GM18861 (cell line): ENCODE data around the gene FLVCR2.

Source experiments
- ATAC-seq: cut with Tn5 transposase; IDR thresholded peaks from one replicate; pipeline ENCODE4 v1.9.1; 2021; ENCODE audit not compliant: unreplicated experiment

The FLVCR2 gene

GRCh38 chr14:75554482-75554881 is 23.9 kb upstream of the FLVCR2 start:
- no peak for ATAC-seq

- ATAC-seq: no peak
Observed at GRCh38 chr14:75558440-75558839, 20.0 kb upstream of the FLVCR2 start.

GRCh38 chr14:75559045-75559444 is 19.4 kb upstream of the FLVCR2 start:
- ATAC-seq: no peak

GRCh38 chr14:75559451-75560222 is 18.8 kb upstream of the FLVCR2 start:
- ATAC-seq: peak; percentile 53

DNA sequence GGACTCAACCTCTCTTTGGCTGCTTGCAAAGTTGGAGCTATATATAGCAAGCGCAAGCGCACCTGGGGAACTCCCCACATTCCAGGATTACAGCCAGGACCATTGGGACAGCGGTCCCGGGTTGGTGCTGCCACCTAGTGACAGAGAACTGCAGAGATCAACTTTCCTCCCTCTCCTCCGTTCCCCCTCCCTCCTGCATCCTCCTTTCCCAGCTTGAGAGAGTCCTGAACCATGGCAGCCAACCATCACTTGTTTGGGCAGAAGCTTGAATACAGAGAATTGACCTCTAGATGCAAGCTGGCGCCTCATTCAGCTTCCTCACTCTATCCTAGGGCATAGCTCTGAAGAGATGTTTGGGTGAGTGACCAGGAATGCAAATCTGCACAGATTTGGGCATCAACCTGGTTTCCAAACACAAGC is 17.4 kb upstream of the FLVCR2 start:
- ATAC-seq: no peak

- ATAC-seq: no peak
Observed at GRCh38 chr14:75562089-75562488, 16.3 kb upstream of the FLVCR2 start.

DNA sequence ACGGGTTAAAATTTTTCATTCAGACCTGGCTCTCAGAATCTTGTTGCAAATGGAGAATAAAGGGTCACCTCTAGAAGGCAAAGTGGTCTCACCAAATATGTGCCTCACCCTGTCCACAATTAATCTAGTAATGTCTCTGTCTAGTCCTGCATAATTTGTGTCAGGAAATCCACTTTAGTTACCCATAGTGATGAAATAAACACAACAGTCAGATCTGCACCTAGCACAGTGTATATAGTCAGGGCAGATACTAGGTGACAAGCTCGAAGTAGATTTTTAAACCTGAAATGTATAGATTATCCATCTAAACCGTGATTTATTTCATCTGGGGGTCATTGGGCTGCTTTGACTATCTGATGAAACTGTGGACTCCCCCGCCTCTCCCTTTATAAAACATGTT is 15.9 kb upstream of the FLVCR2 start:
- no peak for ATAC-seq

GRCh38 chr14:75563931-75564330 is 14.5 kb upstream of the FLVCR2 start:
- no peak for ATAC-seq

- no peak for ATAC-seq
Observed at GRCh38 chr14:75565056-75565455, 13.4 kb upstream of the FLVCR2 start.

DNA sequence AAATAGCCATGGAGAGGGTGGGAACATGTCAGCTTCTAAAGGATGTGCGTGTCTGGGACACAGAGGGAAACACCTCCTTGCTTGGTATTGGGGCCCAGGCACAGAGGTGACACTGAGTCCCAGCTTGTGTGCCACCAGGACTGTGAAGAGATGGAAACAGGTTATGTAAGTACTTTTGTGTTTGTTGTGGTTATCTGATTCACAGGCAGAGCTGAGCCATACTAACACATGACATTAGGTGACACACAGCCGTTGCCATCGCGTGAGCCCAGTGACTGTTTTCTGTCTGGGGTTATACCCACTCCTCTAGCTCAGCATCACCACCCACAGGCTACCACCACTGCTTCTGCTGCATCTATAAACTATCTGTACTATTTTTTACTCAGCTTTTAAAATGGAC is 12.1 kb upstream of the FLVCR2 start:
- no peak for ATAC-seq

DNA sequence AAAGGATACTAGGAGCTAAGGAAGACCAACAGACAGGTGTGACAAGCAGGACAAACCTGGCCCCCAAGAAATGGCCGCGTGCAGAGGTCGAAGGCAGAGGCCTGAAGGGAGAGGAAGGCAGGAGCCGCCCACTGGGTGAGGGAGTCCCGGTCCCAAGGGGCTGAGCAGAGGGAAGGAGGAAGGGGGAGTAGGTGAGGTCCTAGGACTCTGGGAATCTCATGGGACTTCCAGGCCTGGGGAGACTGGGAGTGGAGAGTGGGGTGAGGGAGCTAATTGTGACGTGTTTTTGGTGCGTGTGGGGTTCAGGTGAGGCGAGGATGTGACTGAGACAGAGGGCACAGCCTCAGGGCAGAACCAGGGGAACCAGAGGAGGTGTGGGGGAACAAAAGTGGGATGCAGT is 11.7 kb upstream of the FLVCR2 start:
- ATAC-seq: no peak

DNA sequence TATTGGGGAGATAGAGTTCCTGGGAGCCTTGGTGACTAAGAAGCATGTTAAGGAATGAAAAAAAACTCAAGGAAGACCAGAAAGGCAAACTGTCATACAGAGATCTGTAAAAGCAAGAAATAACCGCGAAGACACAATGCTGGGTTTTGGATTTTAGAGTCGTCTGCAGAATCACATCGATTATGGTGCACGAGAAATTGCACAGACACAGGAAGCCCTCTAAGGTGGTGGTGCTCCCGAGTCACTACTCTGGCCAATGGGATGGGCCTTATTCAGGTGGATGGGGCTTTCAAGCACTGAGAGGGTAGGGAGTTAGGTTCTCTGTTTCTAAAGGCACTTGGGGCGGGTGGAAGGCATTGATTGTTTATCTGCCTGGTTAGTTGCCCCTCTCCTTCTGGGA is 10.3 kb upstream of the FLVCR2 start:
- no peak for ATAC-seq

DNA sequence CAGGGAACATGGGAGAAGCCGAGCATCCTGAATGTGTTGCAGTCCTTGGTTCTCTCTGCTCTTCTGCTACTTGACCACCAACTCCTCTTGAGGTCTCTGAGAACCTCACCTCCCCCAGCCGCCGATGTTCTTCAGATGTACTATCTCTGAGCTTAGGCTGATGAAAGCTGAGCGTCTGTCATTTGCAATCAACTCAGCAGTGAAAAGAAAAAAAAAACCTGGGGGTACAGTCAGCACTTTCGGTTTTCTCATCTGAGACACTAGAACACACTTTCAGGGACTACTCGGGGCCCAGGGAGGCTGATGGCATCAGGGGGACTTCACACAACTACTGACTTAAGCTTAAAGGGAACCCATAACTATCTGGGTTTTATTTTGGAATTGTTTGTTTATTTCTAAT is 9.6 kb upstream of the FLVCR2 start:
- peak; percentile 40 for ATAC-seq

DNA sequence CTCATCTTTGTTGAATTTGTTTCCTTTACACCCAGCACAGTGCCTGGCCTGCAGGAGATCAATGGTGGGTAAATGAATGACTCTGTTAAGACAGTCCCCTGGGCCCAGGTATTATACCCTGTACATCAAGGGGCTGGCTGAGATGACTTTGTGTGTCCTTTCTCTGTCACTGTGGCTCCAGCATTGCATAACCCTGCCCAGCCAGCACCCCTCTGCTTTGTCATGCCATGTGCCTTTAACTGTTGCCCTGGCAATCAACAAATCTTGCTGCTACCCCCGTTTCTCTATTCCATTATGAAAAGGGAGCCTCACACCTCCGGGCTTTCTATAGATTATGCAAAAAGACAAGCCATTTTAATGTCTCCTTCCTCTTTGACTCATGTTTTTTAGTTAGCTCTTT is 7.6 kb upstream of the FLVCR2 start:
- no peak for ATAC-seq

- no peak for ATAC-seq
Observed at GRCh38 chr14:75572104-75572503, 6.3 kb upstream of the FLVCR2 start.

- ATAC-seq: no peak
Observed at GRCh38 chr14:75577090-75577489, 1.3 kb upstream of the FLVCR2 start.

DNA sequence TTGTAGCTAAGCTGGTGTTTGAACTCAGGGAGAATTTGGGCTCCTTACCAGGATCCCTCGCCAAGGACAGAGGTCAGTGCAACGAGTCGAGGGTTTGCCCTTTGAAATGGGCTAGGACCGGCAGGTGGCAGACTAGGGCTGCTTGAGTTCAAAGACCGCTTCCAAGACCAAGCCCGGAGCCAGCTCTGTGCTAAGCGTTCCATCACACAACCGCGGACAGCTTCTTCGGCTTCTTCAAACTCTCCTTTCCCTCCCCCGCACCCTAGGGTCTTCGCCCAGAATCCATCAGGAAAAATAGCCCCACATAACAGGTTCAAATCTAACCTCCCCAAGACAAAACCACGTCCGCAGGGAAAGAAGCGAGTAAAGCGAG is 705 bp upstream of the FLVCR2 start:
- peak; percentile 49 for ATAC-seq

DNA sequence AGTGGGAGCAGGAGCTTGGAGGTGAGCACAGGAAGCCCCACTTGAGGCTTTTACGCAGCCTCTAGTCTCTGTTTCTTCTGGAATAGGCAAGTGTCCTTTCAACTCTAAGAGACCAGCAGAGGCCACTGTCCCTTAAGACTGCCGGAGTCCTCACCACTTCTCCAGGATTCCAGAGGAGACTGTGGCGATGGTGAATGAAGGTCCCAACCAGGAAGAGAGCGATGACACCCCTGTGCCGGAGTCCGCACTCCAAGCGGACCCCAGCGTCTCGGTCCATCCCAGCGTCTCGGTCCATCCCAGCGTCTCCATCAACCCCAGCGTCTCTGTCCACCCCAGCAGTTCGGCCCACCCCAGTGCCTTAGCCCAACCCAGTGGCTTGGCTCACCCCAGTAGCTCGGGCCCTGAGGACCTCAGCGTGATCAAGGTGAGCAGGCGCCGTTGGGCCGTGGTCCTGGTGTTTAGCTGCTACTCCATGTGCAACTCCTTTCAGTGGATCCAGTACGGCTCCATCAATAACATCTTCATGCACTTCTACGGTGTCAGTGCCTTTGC is 442 bp downstream of the FLVCR2 start:
- ATAC-seq: no peak

GRCh38 chr14:75579338-75579864 is 981 bp downstream of the FLVCR2 start:
- ATAC-seq: no peak

DNA sequence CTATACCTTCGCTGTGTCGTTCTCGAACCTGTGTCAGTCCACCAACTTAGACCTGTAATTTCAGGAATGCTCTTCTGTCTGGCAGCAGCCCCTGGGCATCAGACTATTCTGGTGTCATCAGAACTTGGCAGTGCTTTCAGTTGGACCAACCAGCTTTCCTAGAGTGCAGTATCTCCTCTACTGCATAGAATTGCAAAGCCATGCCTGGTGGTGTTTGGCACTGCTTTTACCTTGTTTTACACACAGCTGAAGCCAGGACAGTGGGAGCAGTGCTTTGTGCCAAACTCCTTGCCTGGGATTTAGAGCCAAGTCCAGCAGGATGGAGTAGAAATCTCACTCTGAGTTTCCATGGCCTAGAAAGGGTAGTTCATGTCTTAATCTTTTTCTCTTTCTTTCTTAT is 1.5 kb downstream of the FLVCR2 start:
- no peak for ATAC-seq

GRCh38 chr14:75587388-75587787 is 9.0 kb downstream of the FLVCR2 start:
- no peak for ATAC-seq

- no peak for ATAC-seq
Observed at GRCh38 chr14:75589931-75590330, 11.5 kb downstream of the FLVCR2 start.
